ENCODE measurements around the gene SLIT3.

SLIT3 gene

GRCh38 chr5:168939887-168940544 is 360.9 kb downstream of the SLIT3 start:
- Histone ChIP-seq H3K27ac (ENCODE audit: low read depth, low read length) (no peak overlapping the region), H3K9ac (ENCODE audit: low read depth, low read length) (no peak overlapping the region), H3K4me3 (ENCODE audit: low read length) (no peak overlapping the region), H3K9me3 (ENCODE audit: insufficient read depth, low read depth, low read length) (no peaks in the 10 kb centered on the region), H3K4me1 (ENCODE audit: insufficient read depth, low read length) (no peaks in the 10 kb centered on the region), H3K27me3 (ENCODE audit: insufficient read depth, low read length) (no peaks in the 10 kb centered on the region), H3K36me3 (ENCODE audit: insufficient read depth, low read length) (no peaks in the 10 kb centered on the region)
- 94% methylated on average over 5 of the region's 5 CpGs for WGBS

- Histone ChIP-seq H3K9ac (ENCODE audit: low read depth, low read length) (no peak overlapping the region), H3K9me3 (ENCODE audit: insufficient read depth, low read depth, low read length) (no peaks in the 10 kb centered on the region), H3K4me3 (ENCODE audit: low read length) (no peak overlapping the region), H3K4me1 (ENCODE audit: insufficient read depth, low read length) (no peaks in the 10 kb centered on the region), H3K36me3 (ENCODE audit: insufficient read depth, low read length) (no peaks in the 10 kb centered on the region), H3K27ac (ENCODE audit: low read depth, low read length) (no peak overlapping the region), H3K27me3 (ENCODE audit: insufficient read depth, low read length) (no peaks in the 10 kb centered on the region)
- WGBS = 96% methylated on average over 9 of the region's 9 CpGs
These were observed 361.7 kb downstream of the SLIT3 start for GRCh38 chr5:168939156-168939800.

- H3K27me3 ChIP-seq (ENCODE audit: insufficient read depth, low read length) = no peaks in the 10 kb centered on the region
- 92% methylated on average over 7 of the region's 7 CpGs for WGBS
These were observed 364.4 kb downstream of the SLIT3 start for GRCh38 chr5:168936511-168936910.

GRCh38 chr5:168935183-168935582 is 365.8 kb downstream of the SLIT3 start:
- H3K9ac ChIP-seq (ENCODE audit: low read depth, low read length) = no peak overlapping the region
- H3K36me3 ChIP-seq (ENCODE audit: insufficient read depth, low read length) = no peaks in the 10 kb centered on the region
- WGBS = 95% methylated on average over 2 of the region's 2 CpGs
- no peaks in the 10 kb centered on the region for H3K9me3 ChIP-seq (ENCODE audit: insufficient read depth, low read depth, low read length)
- no peak overlapping the region for H3K27ac ChIP-seq (ENCODE audit: low read depth, low read length)
- no peaks in the 10 kb centered on the region for H3K27me3 ChIP-seq (ENCODE audit: insufficient read depth, low read length)
- H3K4me3 ChIP-seq (ENCODE audit: low read length) = no peak overlapping the region
- 0 out of 2 replicates have a peak, but pooled peaks cover 5% of the 10 kb centered on the region for H3K4me1 ChIP-seq (ENCODE audit: insufficient read depth, low read length)

More at GRCh38 chr5:168936511-168936910, 364.4 kb downstream of the SLIT3 start:
- H3K4me3 ChIP-seq (ENCODE audit: low read length) = no peak overlapping the region
- 0 out of 2 replicates have a peak, but pooled peaks cover 5% of the 10 kb centered on the region for H3K4me1 ChIP-seq (ENCODE audit: insufficient read depth, low read length)
- H3K27ac ChIP-seq (ENCODE audit: low read depth, low read length) = no peak overlapping the region
- H3K36me3 ChIP-seq (ENCODE audit: insufficient read depth, low read length) = no peaks in the 10 kb centered on the region
- H3K9ac ChIP-seq (ENCODE audit: low read depth, low read length) = no peak overlapping the region
- H3K9me3 ChIP-seq (ENCODE audit: insufficient read depth, low read depth, low read length) = no peaks in the 10 kb centered on the region

- WGBS = 92% methylated on average over 3 of the region's 3 CpGs
These were observed 366.8 kb downstream of the SLIT3 start for GRCh38 chr5:168934169-168934568.

GRCh38 chr5:168932400-168933189 is 368.3 kb downstream of the SLIT3 start:
- Histone ChIP-seq H3K9me3 (ENCODE audit: insufficient read depth, low read depth, low read length) (no peaks in the 10 kb centered on the region), H3K4me3 (ENCODE audit: low read length) (no peak overlapping the region), H3K9ac (ENCODE audit: low read depth, low read length) (no peak overlapping the region), H3K4me1 (ENCODE audit: insufficient read depth, low read length) (0 out of 2 replicates have a peak, but pooled peaks cover 5% of the 10 kb centered on the region), H3K27me3 (ENCODE audit: insufficient read depth, low read length) (no peaks in the 10 kb centered on the region), H3K27ac (ENCODE audit: low read depth, low read length) (no peak overlapping the region), H3K36me3 (ENCODE audit: insufficient read depth, low read length) (no peaks in the 10 kb centered on the region)
- 79% methylated on average over 9 of the region's 10 CpGs for WGBS

More at GRCh38 chr5:168934169-168934568, 366.8 kb downstream of the SLIT3 start:
- Histone ChIP-seq H3K9ac (ENCODE audit: low read depth, low read length) (no peak overlapping the region), H3K36me3 (ENCODE audit: insufficient read depth, low read length) (no peaks in the 10 kb centered on the region), H3K27ac (ENCODE audit: low read depth, low read length) (no peak overlapping the region), H3K27me3 (ENCODE audit: insufficient read depth, low read length) (no peaks in the 10 kb centered on the region), H3K4me3 (ENCODE audit: low read length) (no peak overlapping the region), H3K4me1 (ENCODE audit: insufficient read depth, low read length) (0 out of 2 replicates have a peak, but pooled peaks cover 5% of the 10 kb centered on the region), H3K9me3 (ENCODE audit: insufficient read depth, low read depth, low read length) (no peaks in the 10 kb centered on the region)

- Histone ChIP-seq H3K27me3 (ENCODE audit: insufficient read depth, low read length) (no peaks in the 10 kb centered on the region), H3K9ac (ENCODE audit: low read depth, low read length) (no peak overlapping the region), H3K4me1 (ENCODE audit: insufficient read depth, low read length) (0 out of 2 replicates have a peak, but pooled peaks cover 5% of the 10 kb centered on the region), H3K36me3 (ENCODE audit: insufficient read depth, low read length) (no peaks in the 10 kb centered on the region), H3K4me3 (ENCODE audit: low read length) (no peak overlapping the region), H3K27ac (ENCODE audit: low read depth, low read length) (no peak overlapping the region), H3K9me3 (ENCODE audit: insufficient read depth, low read depth, low read length) (no peaks in the 10 kb centered on the region)
- WGBS = 93% methylated on average over 8 of the region's 8 CpGs
These were observed 369.1 kb downstream of the SLIT3 start for GRCh38 chr5:168931638-168932345.

- H3K36me3 ChIP-seq (ENCODE audit: insufficient read depth, low read length) = no peaks in the 10 kb centered on the region
- H3K27ac ChIP-seq (ENCODE audit: low read depth, low read length) = no peak overlapping the region
- H3K4me3 ChIP-seq (ENCODE audit: low read length) = no peak overlapping the region
- no peaks in the 10 kb centered on the region for H3K9me3 ChIP-seq (ENCODE audit: insufficient read depth, low read depth, low read length)
- WGBS = 85% methylated on average over 7 of the region's 7 CpGs
- no peaks in the 10 kb centered on the region for H3K27me3 ChIP-seq (ENCODE audit: insufficient read depth, low read length)
- H3K4me1 ChIP-seq (ENCODE audit: insufficient read depth, low read length) = 0 out of 2 replicates have a peak, but pooled peaks cover 5% of the 10 kb centered on the region
- H3K9ac ChIP-seq (ENCODE audit: low read depth, low read length) = no peak overlapping the region
These were observed 371.3 kb downstream of the SLIT3 start for GRCh38 chr5:168929656-168930055.

- H3K27me3 ChIP-seq (ENCODE audit: insufficient read depth, low read length) = no peaks in the 10 kb centered on the region; the same call in 1 of the 2 replicates
- H3K9ac ChIP-seq (ENCODE audit: low read depth, low read length) = no peak overlapping the region
- H3K36me3 ChIP-seq (ENCODE audit: insufficient read depth, low read length) = no peaks in the 10 kb centered on the region
- H3K4me3 ChIP-seq (ENCODE audit: low read length) = no peak overlapping the region
- H3K9me3 ChIP-seq (ENCODE audit: insufficient read depth, low read depth, low read length) = no peaks in the 10 kb centered on the region
- WGBS = 91% methylated on average over 3 of the region's 3 CpGs
- no peaks in the 10 kb centered on the region for H3K4me1 ChIP-seq (ENCODE audit: insufficient read depth, low read length)
- no peak overlapping the region for H3K27ac ChIP-seq (ENCODE audit: low read depth, low read length)
These were observed 375.8 kb downstream of the SLIT3 start for GRCh38 chr5:168925160-168925559.

- no peaks in the 10 kb centered on the region for H3K9me3 ChIP-seq (ENCODE audit: insufficient read depth, low read depth, low read length)
- no peaks in the 10 kb centered on the region for H3K36me3 ChIP-seq (ENCODE audit: insufficient read depth, low read length)
- WGBS = 94% methylated on average over 3 of the region's 7 CpGs
- H3K4me3 ChIP-seq (ENCODE audit: low read length) = no peak overlapping the region
- H3K9ac ChIP-seq (ENCODE audit: low read depth, low read length) = no peak overlapping the region
- H3K27me3 ChIP-seq (ENCODE audit: insufficient read depth, low read length) = no peaks in the 10 kb centered on the region; the same call in 1 of the 2 replicates
- peaks cover 2% of the 10 kb centered on the region; the same call in 1 of the 2 replicates for H3K4me1 ChIP-seq (ENCODE audit: insufficient read depth, low read length)
- H3K27ac ChIP-seq (ENCODE audit: low read depth, low read length) = no peak overlapping the region
These were observed 379.6 kb downstream of the SLIT3 start for GRCh38 chr5:168921147-168921866.
